Measurements from ENCODE around the gene GALE. TPM values are rescaled to one million over a fixed set of nuclear protein-coding genes. Genes with fewer than 3 reads are reported as not detected.
"Not testable (repeated sequence)": the region's sequence is repeated elsewhere in the genome, so short reads cannot be mapped to it uniquely, and the experiment has no call there.

Gene GALE
- total and polyA plus RNA-seq, 2 donors (not counting 1 experiment from before 2014, with no cell fraction given) = 9.4 to 12.1 TPM

DNA sequence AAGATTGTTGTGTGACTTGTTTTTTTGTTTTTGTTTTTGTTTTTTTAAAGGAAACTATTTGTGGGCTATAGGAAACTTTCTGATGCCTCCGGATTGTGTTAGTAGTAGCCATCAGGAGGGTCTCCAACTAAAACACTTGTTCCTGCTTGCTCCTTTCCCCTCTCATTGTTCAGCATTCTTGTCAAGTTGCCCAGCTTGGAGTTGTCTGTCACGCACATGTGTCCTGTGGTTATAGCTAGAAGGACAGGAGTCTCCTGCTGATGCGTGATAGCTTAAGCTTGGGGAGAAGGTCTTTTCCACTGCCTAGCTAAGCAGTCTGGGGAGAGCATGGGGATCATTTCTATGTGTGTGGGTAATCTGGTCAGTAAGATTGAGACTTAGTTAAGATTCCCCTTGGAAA lies 12.9 kb downstream of the GALE start:
- Mint-ChIP-seq H3K4me1 (peaks cover 18% of the 10 kb centered on the region), H3K4me3 (no peak overlapping the region), H3K9me3 (ENCODE audit: insufficient read depth) (no peaks in the 10 kb centered on the region), H3K27me3 (no peaks in the 10 kb centered on the region), H3K27ac (no peak overlapping the region)
- Histone ChIP-seq H3K4me1 (ENCODE audit: control insufficient read depth in 2 of 2, insufficient read depth in 2 of 2, low read length in 2 of 2) (peaks cover 11 to 21% of the 10 kb centered on the region in 2 donors), H3K27me3 (replicated peaks in 1 of 4; ENCODE audit: control extremely low read depth in 1 of 4, control insufficient read depth in 3 of 4, insufficient read depth in 4 of 4, low read length in 3 of 4) (no peaks in the 10 kb centered on the region), H3K9me3 (ENCODE audit: control extremely low read depth in 1 of 3, control insufficient read depth in 2 of 3, insufficient read depth in 1 of 3, low read length in 2 of 3) (no peaks in the 10 kb centered on the region), H3K27ac (ENCODE audit: low read length in 2 of 2) (no peak overlapping the region), H2AFZ (ENCODE audit: insufficient read depth, low read depth, low read length, poor library complexity, severe bottlenecking) (no peak overlapping the region), H3K9ac (ENCODE audit: low read length) (no peak overlapping the region), H4K20me1 (ENCODE audit: control insufficient read depth, insufficient read depth, low read length, poor library complexity, severe bottlenecking) (peaks cover 8% of the 10 kb centered on the region), H3K4me2 (replicated peaks; ENCODE audit: low read depth, low read length, poor library complexity, severe bottlenecking) (no peak overlapping the region), H3K79me2 (ENCODE audit: control insufficient read depth, insufficient read depth, low read length) (peaks cover 19% of the 10 kb centered on the region), H3K4me3 (ENCODE audit: control extremely low read depth in 1 of 5, extremely low read depth in 1 of 5, insufficient read depth in 1 of 5, low read depth in 2 of 5, low read length in 4 of 5) (no peak overlapping the region), H3K36me3 (replicated peaks in 1 of 2; ENCODE audit: control extremely low read depth in 1 of 2, control insufficient read depth in 1 of 2, extremely low read depth in 1 of 2, insufficient read depth in 2 of 2, low read length in 1 of 2) (peaks cover 0 to 32% of the 10 kb centered on the region in 2 experiments)
- no peak for TF ChIP-seq EZH2 (IDR thresholded peaks at IDR 0.05; ENCODE audit: borderline replicate concordance, insufficient read depth, low read depth, low read length, poor library complexity, severe bottlenecking)
- TF ChIP-seq, protein P1, sequence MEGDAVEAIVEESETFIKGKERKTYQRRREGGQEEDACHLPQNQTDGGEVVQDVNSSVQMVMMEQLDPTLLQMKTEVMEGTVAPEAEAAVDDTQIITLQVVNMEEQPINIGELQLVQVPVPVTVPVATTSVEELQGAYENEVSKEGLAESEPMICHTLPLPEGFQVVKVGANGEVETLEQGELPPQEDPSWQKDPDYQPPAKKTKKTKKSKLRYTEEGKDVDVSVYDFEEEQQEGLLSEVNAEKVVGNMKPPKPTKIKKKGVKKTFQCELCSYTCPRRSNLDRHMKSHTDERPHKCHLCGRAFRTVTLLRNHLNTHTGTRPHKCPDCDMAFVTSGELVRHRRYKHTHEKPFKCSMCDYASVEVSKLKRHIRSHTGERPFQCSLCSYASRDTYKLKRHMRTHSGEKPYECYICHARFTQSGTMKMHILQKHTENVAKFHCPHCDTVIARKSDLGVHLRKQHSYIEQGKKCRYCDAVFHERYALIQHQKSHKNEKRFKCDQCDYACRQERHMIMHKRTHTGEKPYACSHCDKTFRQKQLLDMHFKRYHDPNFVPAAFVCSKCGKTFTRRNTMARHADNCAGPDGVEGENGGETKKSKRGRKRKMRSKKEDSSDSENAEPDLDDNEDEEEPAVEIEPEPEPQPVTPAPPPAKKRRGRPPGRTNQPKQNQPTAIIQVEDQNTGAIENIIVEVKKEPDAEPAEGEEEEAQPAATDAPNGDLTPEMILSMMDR (IDR thresholded peaks at IDR 0.05) = no peak
- DNase-seq (no peak), ATAC-seq (ENCODE audit: low read depth) (no peak)
- intact Hi-C loops (cut with micrococcal nuclease) = no loop called here
- WGBS (ENCODE audit: insufficient coverage) = 100% methylated on average over 2 of the region's 3 CpGs
- POLR2A ChIA-PET = interaction anchor here (0.6 kb wide), 1 partner anchor 90 kb away, joined by 4 read pairs; no protein-coding TSS in a partner anchor
- CTCF ChIA-PET = interaction anchor here (0.7 to 1.8 kb wide), 5 partner anchors 16 to 454 kb away, joined by 3 to 7 read pairs (median 4); partner anchors contain the start of gene CNR2

DNA sequence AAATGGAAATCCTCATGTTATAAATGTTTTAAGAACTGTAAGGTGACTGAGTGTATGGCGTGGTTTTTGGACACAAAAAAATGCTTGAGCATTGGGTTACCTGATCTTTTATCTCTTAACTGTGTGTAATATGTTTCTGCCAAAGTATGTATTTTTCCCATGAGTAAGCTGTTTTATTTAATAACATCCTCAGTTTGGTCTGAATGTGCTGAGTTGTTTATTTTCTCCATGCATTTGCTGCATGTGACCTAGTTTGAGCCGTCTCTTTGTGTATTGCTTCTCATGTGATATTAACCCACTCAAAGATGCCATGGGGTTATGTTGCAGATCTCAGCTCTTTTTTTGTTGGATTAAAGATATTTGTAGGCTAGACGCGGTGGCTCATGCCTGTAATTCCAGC lies 15.7 kb downstream of the GALE start:
- Histone ChIP-seq H3K36me3 (replicated peaks in 1 of 2; ENCODE audit: control extremely low read depth in 1 of 2, control insufficient read depth in 1 of 2, extremely low read depth in 1 of 2, insufficient read depth in 2 of 2, low read length in 1 of 2) (peaks cover 0 to 37% of the 10 kb centered on the region in 2 experiments), H3K4me1 (ENCODE audit: control insufficient read depth in 2 of 2, insufficient read depth in 2 of 2, low read length in 2 of 2) (peaks cover 0 to under 1% of the 10 kb centered on the region in 2 donors), H3K9ac (ENCODE audit: low read length) (no peak overlapping the region), H3K4me2 (replicated peaks; ENCODE audit: low read depth, low read length, poor library complexity, severe bottlenecking) (no peak overlapping the region), H3K27me3 (replicated peaks in 1 of 4; ENCODE audit: control extremely low read depth in 1 of 4, control insufficient read depth in 3 of 4, insufficient read depth in 4 of 4, low read length in 3 of 4) (no peaks in the 10 kb centered on the region), H3K79me2 (ENCODE audit: control insufficient read depth, insufficient read depth, low read length) (peaks cover 17% of the 10 kb centered on the region), H3K9me3 (ENCODE audit: control extremely low read depth in 1 of 3, control insufficient read depth in 2 of 3, insufficient read depth in 1 of 3, low read length in 2 of 3) (no peaks in the 10 kb centered on the region), H4K20me1 (ENCODE audit: control insufficient read depth, insufficient read depth, low read length, poor library complexity, severe bottlenecking) (peaks cover 8% of the 10 kb centered on the region), H3K27ac (ENCODE audit: low read length in 2 of 2) (no peak overlapping the region), H2AFZ (ENCODE audit: insufficient read depth, low read depth, low read length, poor library complexity, severe bottlenecking) (no peak overlapping the region), H3K4me3 (ENCODE audit: control extremely low read depth in 1 of 5, extremely low read depth in 1 of 5, insufficient read depth in 1 of 5, low read depth in 2 of 5, low read length in 4 of 5) (no peak overlapping the region)
- ChIA-PET CTCF (interaction anchor here (0.6 to 1.2 kb wide), 3 partner anchors 16 to 484 kb away, joined by 3 read pairs; partner anchors contain the start of gene GALE), POLR2A (no interaction called here)
- peaks cover 8% of the 10 kb centered on the region for H3K4me1 Mint-ChIP-seq
- TF ChIP-seq, protein P1 (IDR thresholded peaks at IDR 0.05) = no peak
- TF ChIP-seq EZH2 (IDR thresholded peaks at IDR 0.05; ENCODE audit: borderline replicate concordance, insufficient read depth, low read depth, low read length, poor library complexity, severe bottlenecking) = no peak
- WGBS (ENCODE audit: insufficient coverage) = 100% methylated on average over 2 of the region's 4 CpGs
- intact Hi-C loops (cut with micrococcal nuclease) = no loop called here
- DNase-seq (no peak), ATAC-seq (ENCODE audit: low read depth) (no peak)
- H3K9me3 Mint-ChIP-seq (ENCODE audit: insufficient read depth) = no peaks in the 10 kb centered on the region
- H3K27ac Mint-ChIP-seq = no peak overlapping the region
- H3K4me3 Mint-ChIP-seq = no peak overlapping the region
- H3K27me3 Mint-ChIP-seq = no peaks in the 10 kb centered on the region

DNA sequence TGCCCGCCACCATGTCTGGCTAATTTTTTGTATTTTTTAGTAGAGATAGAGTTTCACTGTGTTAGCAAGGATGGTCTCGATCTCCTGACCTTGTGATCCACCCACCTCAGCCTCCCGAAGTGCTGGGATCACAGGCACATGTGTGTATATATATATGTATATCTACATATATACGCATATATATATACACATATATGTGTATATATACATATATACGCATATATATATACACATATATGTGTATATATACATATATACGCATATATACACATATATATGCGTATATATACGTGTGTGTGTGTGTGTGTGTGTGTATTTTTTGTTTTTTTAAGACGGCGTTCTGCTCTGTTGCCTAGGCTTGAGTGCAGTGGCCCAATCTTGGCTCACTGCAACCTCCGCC lies 17.4 kb downstream of the GALE start:
- intact Hi-C loops (cut with micrococcal nuclease); H3K9me3 ChIP-seq (ENCODE audit: control extremely low read depth in 1 of 3, control insufficient read depth in 2 of 3, insufficient read depth in 1 of 3, low read length in 2 of 3); H3K4me2 ChIP-seq (replicated peaks; ENCODE audit: low read depth, low read length, poor library complexity, severe bottlenecking); H3K27ac ChIP-seq (ENCODE audit: low read length in 2 of 2); DNase-seq; H3K9me3 Mint-ChIP-seq (ENCODE audit: insufficient read depth); ATAC-seq (ENCODE audit: low read depth); H3K4me3 Mint-ChIP-seq; H3K27me3 Mint-ChIP-seq; H3K4me3 ChIP-seq (ENCODE audit: control extremely low read depth in 1 of 5, extremely low read depth in 1 of 5, insufficient read depth in 1 of 5, low read depth in 2 of 5, low read length in 4 of 5); POLR2A ChIA-PET; H3K9ac ChIP-seq (ENCODE audit: low read length); H3K27me3 ChIP-seq (replicated peaks in 1 of 4; ENCODE audit: control extremely low read depth in 1 of 4, control insufficient read depth in 3 of 4, insufficient read depth in 4 of 4, low read length in 3 of 4); H2AFZ ChIP-seq (ENCODE audit: insufficient read depth, low read depth, low read length, poor library complexity, severe bottlenecking); H3K27ac Mint-ChIP-seq: not testable (repeated sequence)
- Histone ChIP-seq H3K4me1 (ENCODE audit: control insufficient read depth in 2 of 2, insufficient read depth in 2 of 2, low read length in 2 of 2) (peaks cover 10 to 12% of the 10 kb centered on the region in 2 donors), H3K36me3 (replicated peaks in 1 of 2; ENCODE audit: control extremely low read depth in 1 of 2, control insufficient read depth in 1 of 2, extremely low read depth in 1 of 2, insufficient read depth in 2 of 2, low read length in 1 of 2) (peaks cover 0 to 39% of the 10 kb centered on the region in 2 experiments), H4K20me1 (ENCODE audit: control insufficient read depth, insufficient read depth, low read length, poor library complexity, severe bottlenecking) (peaks cover 17% of the 10 kb centered on the region), H3K79me2 (ENCODE audit: control insufficient read depth, insufficient read depth, low read length) (peaks cover 30% of the 10 kb centered on the region)
- WGBS (ENCODE audit: insufficient coverage) = 90% methylated on average over 3 of the region's 11 CpGs
- H3K4me1 Mint-ChIP-seq = peaks cover 20% of the 10 kb centered on the region
- CTCF ChIA-PET = interaction anchor here (1.1 to 2.0 kb wide), 3 partner anchors 12 to 134 kb away, joined by 3 to 10 read pairs (median 3); no protein-coding TSS in a partner anchor
